HepG2 (cell line): ENCODE measurements around the gene STRADA. TPM values are rescaled to one million over a fixed set of nuclear protein-coding genes. Genes with fewer than 3 reads are reported as not detected.

Source experiments
- GATAD2A ChIP-seq: IDR thresholded peaks from 2 replicates; pipeline ENCODE4 v1.6.1; 2016
- GFI1 ChIP-seq: sonication (generic); formaldehyde crosslinking; IDR thresholded peaks from 2 replicates; pipeline ENCODE4 v1.5.0; 2020; ENCODE audit warnings: missing genetic modification reagents, mild to moderate bottlenecking, borderline replicate concordance
- HOXA3 ChIP-seq: sonication (generic); formaldehyde crosslinking; IDR thresholded peaks from 2 replicates; pipeline ENCODE4 v1.5.0; 2020; ENCODE audit warnings: missing genetic modification reagents
- KAT7 ChIP-seq: IDR thresholded peaks from 2 replicates; pipeline ENCODE4 v1.6.1; 2018; ENCODE audit warnings: borderline replicate concordance, missing compliant biosample characterization
- MXD4 ChIP-seq: IDR thresholded peaks from 2 replicates; pipeline ENCODE4 v1.6.1; 2016; ENCODE audit warnings: mild to moderate bottlenecking, missing biosample characterization, missing genetic modification reagents
- PCBP2 ChIP-seq: fragments of 200-400 bp; formaldehyde crosslinking; optimal IDR thresholded peaks from 2 replicates; pipeline ENCODE3; 2018; ENCODE audit warnings: low read length, low read depth; ENCODE audit not compliant: poor library complexity, severe bottlenecking
- POLR2G ChIP-seq: fragments of 200-400 bp; formaldehyde crosslinking; IDR thresholded peaks from 2 replicates; pipeline ENCODE4 v1.6.1; 2018; ENCODE audit warnings: mild to moderate bottlenecking, low read depth, low read length, moderate library complexity
- PRPF4 ChIP-seq: fragments of 200-400 bp; formaldehyde crosslinking; IDR thresholded peaks from 2 replicates; pipeline ENCODE4 v1.6.1; 2016; ENCODE audit warnings: low read length, low read depth; ENCODE audit not compliant: poor library complexity, severe bottlenecking
- RBAK ChIP-seq: sonication (generic); formaldehyde crosslinking; IDR thresholded peaks from 2 replicates; pipeline ENCODE4 v1.5.1; 2020; ENCODE audit warnings: mild to moderate bottlenecking, missing genetic modification reagents
- REXO4 ChIP-seq: sonication (generic); formaldehyde crosslinking; IDR thresholded peaks from 2 replicates; pipeline ENCODE4 v1.8.0; 2022; ENCODE audit warnings: missing genetic modification reagents, mild to moderate bottlenecking, borderline replicate concordance
- SRSF9 ChIP-seq: fragments of 200-400 bp; formaldehyde crosslinking; IDR thresholded peaks from 2 replicates; pipeline ENCODE4 v1.6.1; 2018; ENCODE audit warnings: borderline replicate concordance, mild to moderate bottlenecking, low read depth, low read length; ENCODE audit not compliant: insufficient read depth, poor library complexity, severe bottlenecking
- ZNF557 ChIP-seq: sonication (generic); formaldehyde crosslinking; IDR thresholded peaks from 2 replicates; pipeline ENCODE4 v1.4.0; 2020; ENCODE audit warnings: missing genetic modification reagents
- ZNF619 ChIP-seq: sonication (generic); formaldehyde crosslinking; IDR thresholded peaks from 2 replicates; pipeline ENCODE4 v1.4.0; 2020; ENCODE audit warnings: mild to moderate bottlenecking, missing genetic modification reagents
- ZNF788 ChIP-seq: sonication (generic); formaldehyde crosslinking; IDR thresholded peaks from 2 replicates; pipeline ENCODE4 v1.5.0; 2020; ENCODE audit warnings: mild to moderate bottlenecking, missing genetic modification reagents, borderline replicate concordance
- polyA plus RNA-seq, 8 experiments: library from polyadenylated mRNA; depleted of rRNA in 3 of 8; stranded (reverse) in 7 of 8; unstranded in 1 of 8; fragments of >200 nt; fragmentation: Illumina TruSeq in 4 of 8; extraction: Trizol in 4 of 8; gene quantifications; 2 replicates each; pipeline versions ENCODE4 v1.2.1 to v1.2.3, GENCODE V29; 2011 to 2016; ENCODE audit warnings: low read depth in 4 of 8, missing spikeins in 1 of 8, mixed read lengths in 1 of 8; ENCODE audit not compliant: insufficient read depth in 1 of 8
- total RNA-seq, 5 experiments: library from RNA; depleted of rRNA; stranded (reverse); fragments of >200 nt; fragmentation: Illumina TruSeq; extraction: Trizol; gene quantifications; 2 replicates each; pipeline ENCODE4 v1.2.3, GENCODE V29; 2016; ENCODE audit warnings: low read depth in 1 of 5
- TF ChIP-seq, protein P1 (sequence below): sonication (generic); formaldehyde crosslinking; conservative IDR thresholded peaks from 2 replicates; pipeline ENCODE4 v1.4.0; 2020; ENCODE audit warnings: mild to moderate bottlenecking, missing genetic modification reagents, moderate library complexity
- TF ChIP-seq, protein P2 (sequence below): sonication (generic); formaldehyde crosslinking; IDR thresholded peaks from 2 replicates; pipeline ENCODE4; 2020; ENCODE audit warnings: missing genetic modification reagents, mild to moderate bottlenecking, borderline replicate concordance
- TF ChIP-seq, protein P3 (sequence below): sonication (generic); formaldehyde crosslinking; IDR thresholded peaks from 2 replicates; pipeline ENCODE4 v1.5.0; 2020; ENCODE audit warnings: mild to moderate bottlenecking, missing genetic modification reagents, borderline replicate concordance

The STRADA gene
- total and polyA plus RNA-seq, 2 of the 13 experiments (the other 11 are each of a cell fraction or from before 2014, with no cell fraction given): 17.6 to 17.9 TPM

DNA sequence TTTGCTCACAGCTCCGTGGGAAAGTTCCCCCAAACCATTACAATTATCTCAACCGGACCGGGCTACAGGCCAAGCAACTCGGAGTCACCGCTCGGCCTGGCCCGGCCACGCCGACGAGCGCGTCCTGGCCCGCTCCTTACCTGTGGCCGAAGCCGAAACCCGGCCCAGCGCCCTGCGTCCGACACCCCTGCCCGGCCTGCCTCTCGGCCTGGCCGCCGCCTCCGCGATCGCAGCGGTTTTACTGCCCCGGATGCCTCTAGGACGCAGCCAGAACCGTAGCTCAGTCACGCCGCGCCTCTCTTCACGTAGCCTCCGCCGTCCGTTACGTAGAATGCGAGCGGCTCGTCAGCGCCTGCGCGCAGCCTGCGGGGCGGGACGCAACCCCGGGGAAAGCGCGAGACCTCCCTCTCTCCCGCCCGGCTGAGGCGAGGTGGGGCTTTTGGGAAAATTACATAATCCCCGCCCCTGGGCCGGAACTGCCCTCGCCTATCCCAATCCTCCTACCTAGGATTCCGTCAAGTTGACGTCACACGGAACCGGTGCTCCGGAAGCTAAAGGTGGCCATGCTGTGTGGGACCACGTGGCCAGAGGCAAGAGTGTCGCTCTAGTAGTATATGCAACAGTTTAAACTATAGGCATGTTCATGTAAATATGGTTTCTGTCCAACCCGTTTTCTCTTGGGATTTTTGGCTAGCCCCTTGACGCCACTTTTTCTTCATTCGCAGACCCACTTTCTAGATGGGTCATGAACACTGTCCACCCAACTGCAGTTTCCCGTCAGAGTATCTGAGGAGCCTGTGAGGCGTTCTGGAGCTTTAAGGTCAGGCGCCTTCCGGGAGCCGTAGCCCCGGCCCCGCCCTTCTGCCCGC lies 31.9 kb upstream of the STRADA start, which contains the start of gene CCDC47 (continued):
- TF ChIP-seq ZNF788 (CRISPR knock-in tag) (peak; percentile 76; the same call in 1 of the 2 replicates), ZNF557 (no peak; the same call in 1 of the 2 replicates), KAT7 (peak; percentile 99), REXO4 (CRISPR knock-in tag) (no peak), GFI1 (CRISPR knock-in tag) (peak; percentile 61; the same call in 1 of the 2 replicates), GATAD2A (CRISPR knock-in tag) (peak; percentile 89), ZNF619 (CRISPR knock-in tag) (peak; percentile 79; the same call in 1 of the 2 replicates), PCBP2 (no peak), MXD4 (peak; percentile 100), RBAK (no peak), SRSF9 (no peak), PRPF4 (no peak), HOXA3 (CRISPR knock-in tag) (peak; percentile 99), POLR2G (peak; percentile 88)
- TF ChIP-seq, protein P1, sequence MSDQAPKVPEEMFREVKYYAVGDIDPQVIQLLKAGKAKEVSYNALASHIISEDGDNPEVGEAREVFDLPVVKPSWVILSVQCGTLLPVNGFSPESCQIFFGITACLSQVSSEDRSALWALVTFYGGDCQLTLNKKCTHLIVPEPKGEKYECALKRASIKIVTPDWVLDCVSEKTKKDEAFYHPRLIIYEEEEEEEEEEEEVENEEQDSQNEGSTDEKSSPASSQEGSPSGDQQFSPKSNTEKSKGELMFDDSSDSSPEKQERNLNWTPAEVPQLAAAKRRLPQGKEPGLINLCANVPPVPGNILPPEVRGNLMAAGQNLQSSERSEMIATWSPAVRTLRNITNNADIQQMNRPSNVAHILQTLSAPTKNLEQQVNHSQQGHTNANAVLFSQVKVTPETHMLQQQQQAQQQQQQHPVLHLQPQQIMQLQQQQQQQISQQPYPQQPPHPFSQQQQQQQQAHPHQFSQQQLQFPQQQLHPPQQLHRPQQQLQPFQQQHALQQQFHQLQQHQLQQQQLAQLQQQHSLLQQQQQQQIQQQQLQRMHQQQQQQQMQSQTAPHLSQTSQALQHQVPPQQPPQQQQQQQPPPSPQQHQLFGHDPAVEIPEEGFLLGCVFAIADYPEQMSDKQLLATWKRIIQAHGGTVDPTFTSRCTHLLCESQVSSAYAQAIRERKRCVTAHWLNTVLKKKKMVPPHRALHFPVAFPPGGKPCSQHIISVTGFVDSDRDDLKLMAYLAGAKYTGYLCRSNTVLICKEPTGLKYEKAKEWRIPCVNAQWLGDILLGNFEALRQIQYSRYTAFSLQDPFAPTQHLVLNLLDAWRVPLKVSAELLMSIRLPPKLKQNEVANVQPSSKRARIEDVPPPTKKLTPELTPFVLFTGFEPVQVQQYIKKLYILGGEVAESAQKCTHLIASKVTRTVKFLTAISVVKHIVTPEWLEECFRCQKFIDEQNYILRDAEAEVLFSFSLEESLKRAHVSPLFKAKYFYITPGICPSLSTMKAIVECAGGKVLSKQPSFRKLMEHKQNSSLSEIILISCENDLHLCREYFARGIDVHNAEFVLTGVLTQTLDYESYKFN (CRISPR knock-in tag): peak; percentile 78
- TF ChIP-seq, protein P2, sequence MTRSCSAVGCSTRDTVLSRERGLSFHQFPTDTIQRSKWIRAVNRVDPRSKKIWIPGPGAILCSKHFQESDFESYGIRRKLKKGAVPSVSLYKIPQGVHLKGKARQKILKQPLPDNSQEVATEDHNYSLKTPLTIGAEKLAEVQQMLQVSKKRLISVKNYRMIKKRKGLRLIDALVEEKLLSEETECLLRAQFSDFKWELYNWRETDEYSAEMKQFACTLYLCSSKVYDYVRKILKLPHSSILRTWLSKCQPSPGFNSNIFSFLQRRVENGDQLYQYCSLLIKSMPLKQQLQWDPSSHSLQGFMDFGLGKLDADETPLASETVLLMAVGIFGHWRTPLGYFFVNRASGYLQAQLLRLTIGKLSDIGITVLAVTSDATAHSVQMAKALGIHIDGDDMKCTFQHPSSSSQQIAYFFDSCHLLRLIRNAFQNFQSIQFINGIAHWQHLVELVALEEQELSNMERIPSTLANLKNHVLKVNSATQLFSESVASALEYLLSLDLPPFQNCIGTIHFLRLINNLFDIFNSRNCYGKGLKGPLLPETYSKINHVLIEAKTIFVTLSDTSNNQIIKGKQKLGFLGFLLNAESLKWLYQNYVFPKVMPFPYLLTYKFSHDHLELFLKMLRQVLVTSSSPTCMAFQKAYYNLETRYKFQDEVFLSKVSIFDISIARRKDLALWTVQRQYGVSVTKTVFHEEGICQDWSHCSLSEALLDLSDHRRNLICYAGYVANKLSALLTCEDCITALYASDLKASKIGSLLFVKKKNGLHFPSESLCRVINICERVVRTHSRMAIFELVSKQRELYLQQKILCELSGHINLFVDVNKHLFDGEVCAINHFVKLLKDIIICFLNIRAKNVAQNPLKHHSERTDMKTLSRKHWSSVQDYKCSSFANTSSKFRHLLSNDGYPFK: peak; percentile 93
- TF ChIP-seq, protein P3, sequence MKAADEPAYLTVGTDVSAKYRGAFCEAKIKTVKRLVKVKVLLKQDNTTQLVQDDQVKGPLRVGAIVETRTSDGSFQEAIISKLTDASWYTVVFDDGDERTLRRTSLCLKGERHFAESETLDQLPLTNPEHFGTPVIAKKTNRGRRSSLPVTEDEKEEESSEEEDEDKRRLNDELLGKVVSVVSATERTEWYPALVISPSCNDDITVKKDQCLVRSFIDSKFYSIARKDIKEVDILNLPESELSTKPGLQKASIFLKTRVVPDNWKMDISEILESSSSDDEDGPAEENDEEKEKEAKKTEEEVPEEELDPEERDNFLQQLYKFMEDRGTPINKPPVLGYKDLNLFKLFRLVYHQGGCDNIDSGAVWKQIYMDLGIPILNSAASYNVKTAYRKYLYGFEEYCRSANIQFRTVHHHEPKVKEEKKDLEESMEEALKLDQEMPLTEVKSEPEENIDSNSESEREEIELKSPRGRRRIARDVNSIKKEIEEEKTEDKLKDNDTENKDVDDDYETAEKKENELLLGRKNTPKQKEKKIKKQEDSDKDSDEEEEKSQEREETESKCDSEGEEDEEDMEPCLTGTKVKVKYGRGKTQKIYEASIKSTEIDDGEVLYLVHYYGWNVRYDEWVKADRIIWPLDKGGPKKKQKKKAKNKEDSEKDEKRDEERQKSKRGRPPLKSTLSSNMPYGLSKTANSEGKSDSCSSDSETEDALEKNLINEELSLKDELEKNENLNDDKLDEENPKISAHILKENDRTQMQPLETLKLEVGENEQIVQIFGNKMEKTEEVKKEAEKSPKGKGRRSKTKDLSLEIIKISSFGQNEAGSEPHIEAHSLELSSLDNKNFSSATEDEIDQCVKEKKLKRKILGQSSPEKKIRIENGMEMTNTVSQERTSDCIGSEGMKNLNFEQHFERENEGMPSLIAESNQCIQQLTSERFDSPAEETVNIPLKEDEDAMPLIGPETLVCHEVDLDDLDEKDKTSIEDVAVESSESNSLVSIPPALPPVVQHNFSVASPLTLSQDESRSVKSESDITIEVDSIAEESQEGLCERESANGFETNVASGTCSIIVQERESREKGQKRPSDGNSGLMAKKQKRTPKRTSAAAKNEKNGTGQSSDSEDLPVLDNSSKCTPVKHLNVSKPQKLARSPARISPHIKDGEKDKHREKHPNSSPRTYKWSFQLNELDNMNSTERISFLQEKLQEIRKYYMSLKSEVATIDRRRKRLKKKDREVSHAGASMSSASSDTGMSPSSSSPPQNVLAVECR (CRISPR knock-in tag): peak; percentile 99
